Adipocyte (in vitro differentiated cells): ENCODE data around the gene SHPK.

Experiments used
- DNase-seq: peaks from one replicate; pipeline ENCODE4 v3.0.0-alpha.2; 2015; ENCODE audit warnings: low read depth
- H3K27me3 ChIP-seq: replicated peaks from 2 replicates; pipeline ENCODE4 v1.7.0; 2013; ENCODE audit warnings: mild to moderate bottlenecking, low read length, moderate library complexity; ENCODE audit not compliant: control insufficient read depth, insufficient read depth
- H3K36me3 ChIP-seq: 2 replicates; pipeline ENCODE4 v1.7.0; 2013; ENCODE audit warnings: low read length, mild to moderate bottlenecking, moderate library complexity; ENCODE audit not compliant: control insufficient read depth, insufficient read depth, severe bottlenecking
- H3K4me1 ChIP-seq: 2 replicates; pipeline ENCODE4 v1.7.0; 2013; ENCODE audit warnings: mild to moderate bottlenecking, low read length, moderate library complexity; ENCODE audit not compliant: control insufficient read depth, insufficient read depth
- H3K4me3 ChIP-seq: 2 replicates; pipeline ENCODE4 v1.7.0; 2013; ENCODE audit warnings: mild to moderate bottlenecking, low read length, moderate library complexity
- H3K9ac ChIP-seq: 2 replicates; pipeline ENCODE4 v1.7.0; 2013; ENCODE audit warnings: mild to moderate bottlenecking, low read length, moderate library complexity
- H3K9me3 ChIP-seq: 2 replicates; pipeline ENCODE4 v1.7.0; 2013; ENCODE audit warnings: mild to moderate bottlenecking, low read length, moderate library complexity; ENCODE audit not compliant: control insufficient read depth

Gene SHPK

GRCh38 chr17:3558603-3559269 lies 77.3 kb downstream of the SHPK start:
- Histone ChIP-seq H3K4me3 (no peak overlapping the region), H3K4me1 (peaks cover 10% of the 10 kb centered on the region), H3K9ac (no peak overlapping the region), H3K36me3 (no peaks in the 10 kb centered on the region), H3K9me3 (no peaks in the 10 kb centered on the region), H3K27me3 (no peaks in the 10 kb centered on the region)
- DNase-seq = no peak
